Esophagus squamous epithelium (tissue), 4 donors: Measurements from ENCODE around the gene SEPTIN10.

Experiments used
- CTCF ChIP-seq, 6 experiments: fragments of 450-650 bp in 4 of 6; fragments of 200-600 bp in 2 of 6; sonication (generic) in 2 of 6; IDR thresholded peaks; one replicate each; pipeline ENCODE4 v1.5.1; 2016 to 2019; ENCODE audit warnings: antibody characterized with exemption in 6 of 6, mild to moderate bottlenecking in 4 of 6, moderate library complexity in 4 of 6
- POLR2A ChIP-seq, 4 donors: fragments of 450-650 bp; IDR thresholded peaks; one replicate each; pipeline ENCODE4 v1.6.1; 2017; ENCODE audit warnings: antibody characterized with exemption in 4 of 4, mild to moderate bottlenecking in 4 of 4, moderate library complexity in 3 of 4

- TF ChIP-seq CTCF (IDR thresholded peaks at IDR 0.05): no peak
- TF ChIP-seq POLR2A (IDR thresholded peaks at IDR 0.05): no peak
These were observed 85.7 kb downstream of the SEPTIN10 start for GRCh38 chr2:109527846-109528705.
